Measurements from ENCODE around the gene DEFB127.
"Not testable (repeated sequence)": the region's sequence is repeated elsewhere in the genome, so short reads cannot be mapped to it uniquely, and the experiment has no call there.

DEFB127 gene

DNA sequence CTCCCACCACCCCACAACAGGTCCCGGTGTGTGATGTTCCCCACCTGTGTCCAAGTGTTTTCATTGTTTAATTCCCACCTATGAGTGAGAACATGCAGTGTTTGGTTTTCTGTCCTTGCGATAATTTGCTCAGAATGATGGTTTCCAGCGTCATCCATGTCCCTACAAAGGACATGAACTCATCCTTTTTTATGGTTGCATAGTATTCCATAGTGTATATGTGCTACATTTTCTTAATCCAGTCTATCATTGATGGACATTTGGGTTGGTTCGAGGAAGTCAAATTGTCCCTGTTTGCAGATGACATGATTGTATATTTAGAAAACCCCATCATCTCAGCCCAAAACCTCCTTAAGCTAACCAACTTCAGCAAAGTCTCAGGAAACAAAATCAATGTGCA lies 46.4 kb downstream of the DEFB127 start:
- H3K4me3 Mint-ChIP-seq, CTCF ChIA-PET, H3K27me3 Mint-ChIP-seq, H3K9me3 Mint-ChIP-seq, DNase-seq, H3K27ac Mint-ChIP-seq, H3K36me3 Mint-ChIP-seq, H3K4me1 Mint-ChIP-seq: not testable (repeated sequence)

Data from activated naive CD4-positive, alpha-beta T cell treated with anti-CD3 and anti-CD28 coated beads, Interleukin-2, amount 10 ng/mL, durations not matched to agents 7 days and 5 days (primary cell).